A549 (cell line): ENCODE measurements around the gene KCNH2. TPM values are rescaled to one million over a fixed set of nuclear protein-coding genes. Genes with fewer than 3 reads are reported as not detected.

Source experiments
- ATAC-seq, 2 experiments: fragments of 200-7000 bp in 1 of 2; fragments of >200 bp in 1 of 2; cut with Nextera tagmentation in 1 of 2; cut with Tn5 transposase in 1 of 2; 3 replicates each; pipeline versions ENCODE4 v1.8.0 to v1.9.1; 2018 to 2020; ENCODE audit warnings: mild to moderate bottlenecking in 1 of 2, moderate library complexity in 1 of 2
- CTCF ChIA-PET: fragments of 300-600 bp; sonication (Branson Sonifier 250); formaldehyde crosslinking; extraction: SDS; loops from one replicate; lab custom pipeline; 2021; ENCODE audit warnings: antibody characterized with exemption, inconsistent platforms; lab: Yijun Ruan, JAX
- POLR2A ChIA-PET: fragments of 350-600 bp; formaldehyde crosslinking; extraction: SDS; loops from one replicate; lab custom pipeline; 2021; ENCODE audit warnings: antibody characterized with exemption, inconsistent platforms; lab: Yijun Ruan, JAX
- DNase-seq, 2 experiments: peaks; one replicate each; pipeline versions ENCODE4 v3.0.0 to v3.0.0-alpha.2; 2011 to 2016; ENCODE audit warnings: low read depth in 1 of 2, low spot score in 1 of 2
- FAIRE-seq: peaks from 2 replicates; lab custom pipeline; 2011; peaks lifted over from hg19 to GRCh38; lab: Jason Lieb, UNC
- H3K27ac ChIP-seq, 2 experiments: fragments of >200 bp; sonication (Bioruptor Twin); formaldehyde crosslinking; 3 replicates each; pipeline ENCODE4 v1.5.1; 2016 to 2017
- H3K4me1 ChIP-seq: fragments of >200 bp; sonication (Bioruptor Twin); formaldehyde crosslinking; 3 replicates; pipeline ENCODE4 v1.6.1; 2016
- H3K4me2 ChIP-seq: fragments of >200 bp; sonication (Bioruptor Twin); formaldehyde crosslinking; 3 replicates; pipeline ENCODE4 v1.6.1; 2016
- H3K4me3 ChIP-seq: fragments of >200 bp; sonication (Bioruptor Twin); formaldehyde crosslinking; 3 replicates; pipeline ENCODE4 v1.5.1; 2016
- H3K9me3 ChIP-seq: fragments of >200 bp; sonication (Bioruptor Twin); formaldehyde crosslinking; 3 replicates; pipeline ENCODE4 v1.6.1; 2016
- BHLHE40 ChIP-seq: IDR thresholded peaks from 2 replicates; pipeline ENCODE4 v1.6.1; 2012; ENCODE audit warnings: low read depth, low read length, inconsistent platforms
- CBX8 ChIP-seq: fragments of 200-600 bp; sonication (generic); IDR thresholded peaks from 2 replicates; pipeline ENCODE4 v1.6.1; 2016
- CHD2 ChIP-seq: fragments of 150-350 bp; IDR thresholded peaks from 2 replicates; pipeline ENCODE4 v1.6.1; 2014; ENCODE audit warnings: low read length; ENCODE audit not compliant: partially characterized antibody
- CHD4 ChIP-seq: fragments of 200-600 bp; sonication (generic); IDR thresholded peaks from 2 replicates; pipeline ENCODE4 v1.6.1; 2016; ENCODE audit warnings: antibody characterized with exemption, mild to moderate bottlenecking, borderline replicate concordance
- EP300 ChIP-seq, 2 experiments: fragments of >200 bp; sonication (Bioruptor Twin); formaldehyde crosslinking; IDR thresholded peaks; 2 replicates in 1 of 2; 3 replicates in 1 of 2; pipeline ENCODE4 v1.6.1; 2016 to 2017
- FOSB ChIP-seq: fragments of 250-450 bp; sonication (Bioruptor Pico); IDR thresholded peaks from 2 replicates; pipeline ENCODE4 v1.5.0; 2020; ENCODE audit warnings: mild to moderate bottlenecking, moderate library complexity
- HDAC2 ChIP-seq: fragments of 200-600 bp; sonication (generic); IDR thresholded peaks from 2 replicates; pipeline ENCODE4 v1.6.1; 2016
- HEYL ChIP-seq: fragments of 250-450 bp; sonication (Bioruptor Pico); IDR thresholded peaks from 2 replicates; pipeline ENCODE4 v1.8.0; 2021; ENCODE audit warnings: mild to moderate bottlenecking, moderate library complexity
- JUN ChIP-seq, 2 experiments: fragments of >200 bp; sonication (Bioruptor Twin); formaldehyde crosslinking; IDR thresholded peaks; 2 replicates in 1 of 2; 3 replicates in 1 of 2; pipeline ENCODE4 v1.6.1; 2016 to 2017
- JUNB ChIP-seq: fragments of >200 bp; sonication (Bioruptor Twin); formaldehyde crosslinking; IDR thresholded peaks from 2 replicates; pipeline ENCODE4 v1.6.1; 2016
- MYC ChIP-seq: IDR thresholded peaks from 2 replicates; pipeline ENCODE4 v1.6.1; 2012; ENCODE audit warnings: mild to moderate bottlenecking, inconsistent platforms, low read length, improper control_type of control experiment, borderline replicate concordance
- NPAS2 ChIP-seq: fragments of 250-450 bp; sonication (Bioruptor Pico); IDR thresholded peaks from 2 replicates; pipeline ENCODE4 v1.8.0; 2022; ENCODE audit warnings: mild to moderate bottlenecking, moderate library complexity, borderline replicate concordance
- POLR2A ChIP-seq: IDR thresholded peaks from 2 replicates; pipeline ENCODE4 v1.6.1; 2012; ENCODE audit warnings: mild to moderate bottlenecking, low read length
- POLR2AphosphoS2 ChIP-seq: conservative IDR thresholded peaks from 2 replicates; pipeline ENCODE4 v1.6.1; 2012; ENCODE audit warnings: low read length, improper control_type of control experiment, inconsistent platforms
- RAD21 ChIP-seq, 2 experiments: fragments of >200 bp in 1 of 2; sonication (Bioruptor Twin) in 1 of 2; formaldehyde crosslinking in 1 of 2; IDR thresholded peaks in 1 of 2; conservative IDR thresholded peaks in 1 of 2; 2 replicates in 1 of 2; 3 replicates in 1 of 2; pipeline ENCODE4 v1.6.1; 2012 to 2018; ENCODE audit warnings: inconsistent platforms in 1 of 2
- RNF2 ChIP-seq: fragments of 200-600 bp; sonication (generic); IDR thresholded peaks from 2 replicates; pipeline ENCODE4 v1.6.1; 2016; ENCODE audit warnings: low read depth, mild to moderate bottlenecking, antibody characterized with exemption, moderate library complexity, borderline replicate concordance
- SMC3 ChIP-seq: fragments of >200 bp; sonication (Bioruptor Twin); formaldehyde crosslinking; IDR thresholded peaks from 3 replicates; pipeline ENCODE4 v1.6.1; 2018; ENCODE audit warnings: inconsistent platforms
- TFCP2L1 ChIP-seq: fragments of 250-450 bp; sonication (Bioruptor Pico); IDR thresholded peaks from 2 replicates; pipeline ENCODE4 v1.5.0; 2021; ENCODE audit warnings: mild to moderate bottlenecking
- TP53 ChIP-seq: fragments of 250-450 bp; sonication (Bioruptor Pico); IDR thresholded peaks from 2 replicates; pipeline ENCODE4 v1.5.0; 2021; ENCODE audit warnings: mild to moderate bottlenecking, moderate library complexity
- WGBS: methylation state at CpG from one replicate; pipeline ENCODE4 v1.1.6; 2017; ENCODE audit errors: missing lambda C conversion rate; 5-methylcytosine and 5-hydroxymethylcytosine counted together
- polyA plus RNA-seq, 4 experiments: library from polyadenylated mRNA; depleted of rRNA in 3 of 4; stranded (reverse); fragments of >200 nt; fragmentation: RNase III in 1 of 4; extraction: RNeasy Plus Mini Kit Qiagen cat#74134 plus additional on column Dnase treatment in 1 of 4; gene quantifications; 2 replicates in 3 of 4; 3 replicates in 1 of 4; pipeline ENCODE4 v1.2.3, GENCODE V29; 2011 to 2017
- TF ChIP-seq, protein P1 (sequence below): fragments of >200 bp; sonication (Bioruptor Twin); formaldehyde crosslinking; IDR thresholded peaks from 2 replicates; pipeline ENCODE4 v1.6.1; 2016
- TF ChIP-seq, protein P2 (sequence below): IDR thresholded peaks from 2 replicates; pipeline ENCODE4 v1.6.1; 2012
- TF ChIP-seq, protein P3 (sequence below): fragments of >200 bp; sonication (Bioruptor Twin); formaldehyde crosslinking; IDR thresholded peaks from 3 replicates; pipeline ENCODE4 v1.5.1; 2016
- TF ChIP-seq, protein P4 (sequence below): fragments of 150-350 bp; IDR thresholded peaks from 2 replicates; pipeline ENCODE4 v1.6.1; 2014; ENCODE audit warnings: low read depth, mild to moderate bottlenecking, low read length

Gene KCNH2
- polyA plus RNA-seq, 2 of the 4 experiments (the other 2 are of a cell fraction): 0.26 to 0.41 TPM

DNA sequence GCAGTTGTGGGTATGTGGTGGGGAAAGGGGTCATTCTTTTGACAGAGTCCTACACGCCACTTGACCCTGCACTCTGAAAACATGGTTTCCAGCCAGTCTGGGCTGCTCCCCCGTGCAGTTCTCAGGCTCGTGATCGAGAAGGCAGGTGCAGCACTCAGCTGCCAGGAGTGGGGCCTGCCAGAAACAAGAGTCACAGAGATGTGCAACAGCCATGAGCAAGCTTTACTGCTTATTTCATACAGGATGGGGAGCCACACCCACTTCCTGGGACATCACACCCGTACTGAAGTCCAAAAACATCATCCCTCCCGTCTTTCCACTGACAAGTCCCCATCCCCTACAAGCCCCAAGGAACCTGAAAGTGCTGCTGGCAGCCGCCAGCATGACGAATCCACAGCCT is 36.8 kb upstream of the KCNH2 start:
- ChIA-PET CTCF (interaction anchor here (0.6 to 5.7 kb wide), 9 partner anchors 13 to 730 kb away, joined by 3 to 25 read pairs (median 3); partner anchors contain the start of genes ABCB8 and NOS3), POLR2A (no interaction called here)
- H3K4me2 ChIP-seq: no peak overlapping the region
- H3K4me3 ChIP-seq: no peak overlapping the region
- peaks cover 24% of the 10 kb centered on the region; the same call in 2 of the 3 replicates for H3K4me1 ChIP-seq
- DNase-seq (no peak), ATAC-seq (no peak), FAIRE-seq (no peak)
- TF ChIP-seq TP53: no peak
- TF ChIP-seq CHD2: no peak
- TF ChIP-seq POLR2AphosphoS2: no peak
- no peak for TF ChIP-seq MYC
- TF ChIP-seq EP300 (IDR thresholded peaks at IDR 0.05): no peak
- no peak overlapping the region for H3K27ac ChIP-seq
- 68% methylated on average over 8 of the region's 8 CpGs for WGBS
- no peaks in the 10 kb centered on the region for H3K9me3 ChIP-seq

DNA sequence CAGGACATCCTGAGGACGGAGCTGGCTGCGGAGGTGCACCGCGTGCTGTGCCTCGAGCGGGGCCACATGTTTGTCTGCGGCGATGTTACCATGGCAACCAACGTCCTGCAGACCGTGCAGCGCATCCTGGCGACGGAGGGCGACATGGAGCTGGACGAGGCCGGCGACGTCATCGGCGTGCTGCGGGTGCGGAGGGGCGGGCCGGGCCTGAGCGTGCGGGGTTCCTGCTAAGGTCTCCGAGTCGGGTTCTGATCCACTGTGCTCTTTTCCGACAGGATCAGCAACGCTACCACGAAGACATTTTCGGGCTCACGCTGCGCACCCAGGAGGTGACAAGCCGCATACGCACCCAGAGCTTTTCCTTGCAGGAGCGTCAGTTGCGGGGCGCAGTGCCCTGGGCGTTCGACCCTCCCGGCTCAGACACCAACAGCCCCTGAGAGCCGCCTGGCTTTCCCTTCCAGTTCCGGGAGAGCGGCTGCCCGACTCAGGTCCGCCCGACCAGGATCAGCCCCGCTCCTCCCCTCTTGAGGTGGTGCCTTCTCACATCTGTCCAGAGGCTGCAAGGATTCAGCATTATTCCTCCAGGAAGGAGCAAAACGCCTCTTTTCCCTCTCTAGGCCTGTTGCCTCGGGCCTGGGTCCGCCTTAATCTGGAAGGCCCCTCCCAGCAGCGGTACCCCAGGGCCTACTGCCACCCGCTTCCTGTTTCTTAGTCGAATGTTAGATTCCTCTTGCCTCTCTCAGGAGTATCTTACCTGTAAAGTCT is 35.8 kb upstream of the KCNH2 start:
- no peak for TF ChIP-seq BHLHE40
- Histone ChIP-seq H3K27ac (no peak overlapping the region), H3K4me1 (peaks cover 29% of the 10 kb centered on the region; the same call in 2 of the 3 replicates), H3K4me2 (no peak overlapping the region), H3K9me3 (no peaks in the 10 kb centered on the region), H3K4me3 (no peak overlapping the region)
- no peak for ATAC-seq
- 88% methylated on average over 40 of the region's 55 CpGs for WGBS
- DNase-seq: no peak
- FAIRE-seq: no peak
- ChIA-PET CTCF (interaction anchor here (0.6 to 1.9 kb wide), 9 partner anchors 10 to 726 kb away, joined by 3 to 10 read pairs (median 4); partner anchors contain the start of genes ATG9B and NOS3), POLR2A (interaction anchor here (0.6 kb wide), 1 partner anchor 96 kb away, joined by 5 read pairs; no protein-coding TSS in a partner anchor)

DNA sequence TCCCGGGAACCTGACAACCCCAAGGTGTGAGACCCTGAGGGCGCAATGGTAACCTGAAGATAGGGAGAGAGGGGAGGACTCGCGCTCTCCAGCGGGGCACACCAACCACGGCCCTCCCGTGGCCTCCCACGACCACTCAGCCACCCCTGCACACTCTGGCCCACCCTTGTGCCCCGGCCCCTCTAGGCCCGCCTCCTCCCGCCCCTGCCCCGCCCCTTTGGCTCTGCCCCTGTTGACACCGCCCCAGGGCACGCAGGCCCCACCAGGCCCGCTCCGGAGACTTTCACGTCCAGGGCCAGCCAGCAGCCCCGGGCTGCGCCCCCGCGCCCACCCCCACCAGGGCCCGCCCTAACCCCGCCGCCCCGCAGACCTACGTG is 35.2 kb upstream of the KCNH2 start:
- POLR2A ChIA-PET: no interaction called here
- Histone ChIP-seq H3K9me3 (no peaks in the 10 kb centered on the region), H3K4me2 (no peak overlapping the region), H3K27ac (no peak overlapping the region), H3K4me1 (peaks cover 24% of the 10 kb centered on the region; the same call in 2 of the 3 replicates), H3K4me3 (no peak overlapping the region)
- DNase-seq: no peak
- no peak for FAIRE-seq
- CTCF ChIA-PET: interaction anchor here (1.0 to 2.3 kb wide), 9 partner anchors 9 to 107 kb away, joined by 3 to 12 read pairs (median 5); partner anchors contain the start of gene ATG9B
- TF ChIP-seq FOSB (CRISPR knock-in tag): no peak
- TF ChIP-seq BHLHE40: no peak
- TF ChIP-seq RNF2: no peak
- TF ChIP-seq, protein P1, sequence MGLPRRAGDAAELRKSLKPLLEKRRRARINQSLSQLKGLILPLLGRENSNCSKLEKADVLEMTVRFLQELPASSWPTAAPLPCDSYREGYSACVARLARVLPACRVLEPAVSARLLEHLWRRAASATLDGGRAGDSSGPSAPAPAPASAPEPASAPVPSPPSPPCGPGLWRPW: no peak
- no peak for TF ChIP-seq POLR2A
- TF ChIP-seq HDAC2: no peak
- TF ChIP-seq CBX8: no peak
- TF ChIP-seq TFCP2L1: no peak
- ATAC-seq: no peak
- 63% methylated on average over 8 of the region's 26 CpGs for WGBS

DNA sequence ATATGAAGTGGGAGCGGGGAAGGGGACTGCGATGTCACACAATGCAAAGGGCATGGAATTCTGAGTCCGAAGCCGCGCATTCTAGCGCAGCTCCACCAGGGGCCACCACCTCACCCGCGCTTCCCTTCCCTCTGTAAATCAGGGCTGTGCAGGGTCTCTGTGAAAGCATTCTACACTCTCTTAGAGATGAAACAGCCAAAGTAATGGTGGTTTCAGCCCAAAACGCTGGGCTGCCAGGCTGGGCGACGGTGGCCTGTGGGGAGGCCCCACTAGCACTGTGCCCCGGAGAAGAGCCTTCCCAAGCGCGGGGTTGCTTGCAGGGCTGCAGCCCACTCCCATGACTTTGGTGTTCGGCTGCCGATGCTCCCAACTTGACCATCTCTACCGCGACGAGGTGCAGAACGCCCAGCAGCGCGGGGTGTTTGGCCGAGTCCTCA is 34.8 kb upstream of the KCNH2 start:
- DNase-seq (peak; percentile 54 to 74), FAIRE-seq (no peak)
- Histone ChIP-seq H3K27ac (no peak overlapping the region), H3K9me3 (no peaks in the 10 kb centered on the region), H3K4me3 (no peak overlapping the region)
- TF ChIP-seq, protein P2, sequence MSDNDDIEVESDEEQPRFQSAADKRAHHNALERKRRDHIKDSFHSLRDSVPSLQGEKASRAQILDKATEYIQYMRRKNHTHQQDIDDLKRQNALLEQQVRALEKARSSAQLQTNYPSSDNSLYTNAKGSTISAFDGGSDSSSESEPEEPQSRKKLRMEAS: no peak
- TF ChIP-seq JUNB (no peak), HEYL (CRISPR knock-in tag) (no peak), JUN (IDR thresholded peaks at IDR 0.05) (no peak), RAD21 (conservative IDR thresholded peaks at IDR 0.05 in 1 of 2, IDR thresholded peaks at IDR 0.05 in 1 of 2) (peak; percentile 31 to 57; a peak in 3 of 5 replicates), CHD4 (no peak), SMC3 (peak; percentile 46; the same call in 2 of the 3 replicates), CBX8 (no peak), FOSB (CRISPR knock-in tag) (no peak), NPAS2 (no peak)
- TF ChIP-seq, protein P3, sequence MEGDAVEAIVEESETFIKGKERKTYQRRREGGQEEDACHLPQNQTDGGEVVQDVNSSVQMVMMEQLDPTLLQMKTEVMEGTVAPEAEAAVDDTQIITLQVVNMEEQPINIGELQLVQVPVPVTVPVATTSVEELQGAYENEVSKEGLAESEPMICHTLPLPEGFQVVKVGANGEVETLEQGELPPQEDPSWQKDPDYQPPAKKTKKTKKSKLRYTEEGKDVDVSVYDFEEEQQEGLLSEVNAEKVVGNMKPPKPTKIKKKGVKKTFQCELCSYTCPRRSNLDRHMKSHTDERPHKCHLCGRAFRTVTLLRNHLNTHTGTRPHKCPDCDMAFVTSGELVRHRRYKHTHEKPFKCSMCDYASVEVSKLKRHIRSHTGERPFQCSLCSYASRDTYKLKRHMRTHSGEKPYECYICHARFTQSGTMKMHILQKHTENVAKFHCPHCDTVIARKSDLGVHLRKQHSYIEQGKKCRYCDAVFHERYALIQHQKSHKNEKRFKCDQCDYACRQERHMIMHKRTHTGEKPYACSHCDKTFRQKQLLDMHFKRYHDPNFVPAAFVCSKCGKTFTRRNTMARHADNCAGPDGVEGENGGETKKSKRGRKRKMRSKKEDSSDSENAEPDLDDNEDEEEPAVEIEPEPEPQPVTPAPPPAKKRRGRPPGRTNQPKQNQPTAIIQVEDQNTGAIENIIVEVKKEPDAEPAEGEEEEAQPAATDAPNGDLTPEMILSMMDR: peak; percentile 52
- TF ChIP-seq, protein P4, sequence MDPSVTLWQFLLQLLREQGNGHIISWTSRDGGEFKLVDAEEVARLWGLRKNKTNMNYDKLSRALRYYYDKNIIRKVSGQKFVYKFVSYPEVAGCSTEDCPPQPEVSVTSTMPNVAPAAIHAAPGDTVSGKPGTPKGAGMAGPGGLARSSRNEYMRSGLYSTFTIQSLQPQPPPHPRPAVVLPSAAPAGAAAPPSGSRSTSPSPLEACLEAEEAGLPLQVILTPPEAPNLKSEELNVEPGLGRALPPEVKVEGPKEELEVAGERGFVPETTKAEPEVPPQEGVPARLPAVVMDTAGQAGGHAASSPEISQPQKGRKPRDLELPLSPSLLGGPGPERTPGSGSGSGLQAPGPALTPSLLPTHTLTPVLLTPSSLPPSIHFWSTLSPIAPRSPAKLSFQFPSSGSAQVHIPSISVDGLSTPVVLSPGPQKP: no peak
- TF ChIP-seq, all 56 proteins: peak for 3
- Histone ChIP-seq H3K4me2 (peak overlapping the region; percentile 23; the same call in 1 of the 3 replicates), H3K4me1 (peaks cover 23% of the 10 kb centered on the region; the same call in 1 of the 3 replicates)
- CTCF ChIA-PET: interaction anchor here (0.6 to 2.3 kb wide), 17 partner anchors 9 to 115 kb away, joined by 3 to 12 read pairs (median 4); partner anchors contain the start of genes ATG9B and TMUB1
- ATAC-seq: peak; percentile 59 to 81; a peak in 5 of 6 replicates
- POLR2A ChIA-PET: no interaction called here
- 62% methylated on average over 22 of the region's 23 CpGs for WGBS
